OCI-LY7 (cell line): ENCODE data around the gene LAMTOR3. TPM values are rescaled to one million over a fixed set of nuclear protein-coding genes. Genes with fewer than 3 reads are reported as not detected.

Experiments
- BruUV-seq: library from RNA; stranded (reverse); fragments of 400-500 nt; replicated peaks from 2 replicates; lab custom pipeline; 2021; lab: Mats Ljungman, UMichigan
- CTCF ChIA-PET: fragments of 300-600 bp; sonication (Branson Sonifier 250); formaldehyde crosslinking; loops from one replicate; lab custom pipeline; 2022; ENCODE audit warnings: antibody characterized with exemption; ENCODE audit not compliant: unreplicated experiment; lab: Charles Lee
- POLR2A ChIA-PET: fragments of 300-600 bp; sonication (Branson Sonifier 250); formaldehyde crosslinking; loops from one replicate; lab custom pipeline; 2022; ENCODE audit warnings: antibody characterized with exemption; lab: Charles Lee
- DNase-seq: peaks from one replicate; pipeline ENCODE4 v3.0.0-alpha.2; 2015; ENCODE audit warnings: low spot score
- H2AFZ ChIP-seq: fragments of 200-600 bp; sonication (generic), shearing (Covaris generic); 2 replicates; pipeline ENCODE4 v1.6.1; 2014; ENCODE audit warnings: mild to moderate bottlenecking, antibody characterized with exemption, low read length, moderate library complexity
- H3K27ac ChIP-seq: fragments of 200-600 bp; sonication (generic); 2 replicates; pipeline ENCODE4 v1.5.1; 2014; ENCODE audit warnings: mixed run types, low read depth, mild to moderate bottlenecking, moderate library complexity, low read length, inconsistent platforms; ENCODE audit not compliant: poor library complexity, severe bottlenecking
- H3K36me3 ChIP-seq: fragments of 200-600 bp; sonication (generic); 2 replicates; pipeline ENCODE4 v1.6.1; 2014; ENCODE audit warnings: mild to moderate bottlenecking, antibody characterized with exemption, low read length, moderate library complexity, mixed read lengths; ENCODE audit not compliant: insufficient read depth
- H3K4me1 ChIP-seq: fragments of 200-600 bp; sonication (generic); 2 replicates; pipeline ENCODE4 v1.5.1; 2014; ENCODE audit warnings: mild to moderate bottlenecking, low read length; ENCODE audit not compliant: insufficient read depth, poor library complexity, severe bottlenecking
- H3K4me2 ChIP-seq: fragments of 200-600 bp; sonication (generic); 2 replicates; pipeline ENCODE4 v1.6.1; 2014; ENCODE audit warnings: mild to moderate bottlenecking, low read length
- H3K4me3 ChIP-seq: fragments of 200-600 bp; sonication (generic); 2 replicates; pipeline ENCODE4 v1.5.1; 2014; ENCODE audit warnings: mild to moderate bottlenecking, low read depth, low read length; ENCODE audit not compliant: poor library complexity, severe bottlenecking
- H3K79me2 ChIP-seq: fragments of 200-600 bp; sonication (generic); 2 replicates; pipeline ENCODE4 v1.6.1; 2016; ENCODE audit warnings: low read depth, mild to moderate bottlenecking, low read length, moderate library complexity, mixed read lengths; ENCODE audit not compliant: insufficient read depth
- H3K9me2 ChIP-seq: fragments of 200-600 bp; sonication (generic); 2 replicates; pipeline ENCODE4 v1.6.1; 2016; ENCODE audit warnings: mild to moderate bottlenecking, low read length, mixed read lengths; ENCODE audit not compliant: insufficient read depth
- H3K9me3 ChIP-seq: fragments of 200-600 bp; sonication (generic); 2 replicates; pipeline ENCODE4 v1.6.1; 2014; ENCODE audit warnings: mild to moderate bottlenecking, mixed run types, low read length, mixed read lengths
- H4K20me1 ChIP-seq: fragments of 200-600 bp; sonication (generic); 2 replicates; pipeline ENCODE4 v1.6.1; 2014; ENCODE audit warnings: mild to moderate bottlenecking, antibody characterized with exemption, low read length, moderate library complexity, mixed read lengths; ENCODE audit not compliant: insufficient read depth
- CTCF ChIP-seq: fragments of 200-600 bp; sonication (generic); conservative IDR thresholded peaks from 2 replicates; pipeline ENCODE4 v1.5.1; 2014; ENCODE audit warnings: mild to moderate bottlenecking, antibody characterized with exemption, low read length, moderate library complexity, mixed read lengths
- EZH2phosphoT487 ChIP-seq: fragments of 200-600 bp; sonication (generic); IDR thresholded peaks from 2 replicates; pipeline ENCODE4 v1.6.1; 2018; ENCODE audit warnings: low read depth, borderline replicate concordance, mild to moderate bottlenecking, mixed run types, antibody characterized with exemption, low read length, moderate library complexity, mixed read lengths
- intact Hi-C: fragments of 100-400 bp; cut with micrococcal nuclease; formaldehyde crosslinking; loops from one replicate; pipeline ENCODE4 v1.10.0; 2022; ENCODE audit not compliant: unreplicated experiment
- total RNA-seq, 2 experiments: library from RNA; depleted of rRNA in 1 of 2; stranded (reverse); fragments of >200 nt in 1 of 2; shearing (Covaris generic) in 1 of 2; gene quantifications; 2 replicates each; pipeline ENCODE4 v1.2.3, GENCODE V29; 2014 to 2022

LAMTOR3 gene
- total RNA-seq, 2 experiments from 2014 or later = 18.5 to 27.3 TPM

- no TSS peak for BruUV-seq
- no peak for DNase-seq
- Histone ChIP-seq H3K27ac (no peak overlapping the region), H3K9me3 (peaks cover 14% of the 10 kb centered on the region; the same call in 1 of the 2 replicates), H4K20me1 (no peaks in the 10 kb centered on the region), H3K4me3 (no peak overlapping the region), H3K4me2 (no peak overlapping the region), H2AFZ (no peak overlapping the region), H3K9me2 (no peaks in the 10 kb centered on the region), H3K79me2 (peaks cover 88% of the 10 kb centered on the region), H3K36me3 (peaks cover 58% of the 10 kb centered on the region), H3K4me1 (no peaks in the 10 kb centered on the region)
- POLR2A ChIA-PET = interaction anchor here (1.0 to 1.5 kb wide), 2 partner anchors 9 kb away, joined by 3 to 4 read pairs; no protein-coding TSS in a partner anchor
- intact Hi-C loops = no loop called here
- TF ChIP-seq EZH2phosphoT487 (no peak), CTCF (no peak)
- CTCF ChIA-PET = no interaction called here
These were observed 40.7 kb upstream of the LAMTOR3 start for GRCh38 chr4:99934891-99935290.

GRCh38 chr4:99927566-99927965, 33.3 kb upstream of the LAMTOR3 start:
- Histone ChIP-seq H3K9me3 (no peaks in the 10 kb centered on the region; the same call in 1 of the 2 replicates), H3K36me3 (peaks cover 82% of the 10 kb centered on the region), H3K4me2 (no peak overlapping the region), H2AFZ (no peak overlapping the region), H3K4me1 (no peaks in the 10 kb centered on the region), H3K4me3 (no peak overlapping the region), H4K20me1 (no peaks in the 10 kb centered on the region), H3K27ac (no peak overlapping the region), H3K79me2 (peaks cover 41% of the 10 kb centered on the region), H3K9me2 (no peaks in the 10 kb centered on the region)
- no peak for DNase-seq
- no TSS peak for BruUV-seq
- CTCF ChIA-PET = no interaction called here
- intact Hi-C loops = no loop called here
- TF ChIP-seq EZH2phosphoT487 (no peak), CTCF (no peak)
- POLR2A ChIA-PET = interaction anchor here (0.6 to 2.9 kb wide), 7 partner anchors 11 to 37 kb away, joined by 3 to 23 read pairs (median 3); partner anchors contain the start of gene LAMTOR3

GRCh38 chr4:99921174-99921573, 26.9 kb upstream of the LAMTOR3 start:
- ChIA-PET CTCF (no interaction called here), POLR2A (interaction anchor here (0.7 to 2.1 kb wide), 4 partner anchors 8 to 26 kb away, joined by 3 to 9 read pairs (median 5); no protein-coding TSS in a partner anchor)
- Histone ChIP-seq H3K79me2 (no peaks in the 10 kb centered on the region), H3K9me3 (no peaks in the 10 kb centered on the region), H3K36me3 (peaks cover 88% of the 10 kb centered on the region), H3K27ac (no peak overlapping the region), H3K9me2 (no peaks in the 10 kb centered on the region), H3K4me2 (no peak overlapping the region), H4K20me1 (no peaks in the 10 kb centered on the region), H3K4me3 (no peak overlapping the region), H2AFZ (no peak overlapping the region), H3K4me1 (no peaks in the 10 kb centered on the region)
- intact Hi-C loops = no loop called here
- no TSS peak for BruUV-seq
- DNase-seq = no peak
- TF ChIP-seq EZH2phosphoT487 (no peak), CTCF (no peak)
